ENCODE results near the gene REG4.
"Not testable (repeated sequence)": the region's sequence is repeated elsewhere in the genome, so short reads cannot be mapped to it uniquely, and the experiment has no call there.

The REG4 gene

GRCh38 chr1:119811387-119811786 lies at the start of gene REG4:
TSS of gene REG4 (minus strand) at chr1:119811460. CDS start at chr1:119808769, 2,691 bp downstream.
- H3K27ac ChIP-seq (ENCODE audit: low read depth, low read length) = no peak within 1 kb of the TSS
- no peaks in the 10 kb centered on the region for H3K9me3 ChIP-seq (ENCODE audit: low read length)
- no peaks in the 10 kb centered on the region for H3K36me3 ChIP-seq (ENCODE audit: insufficient read depth, low read length)

GRCh38 chr1:119859647-119860046 lies 48.4 kb upstream of the REG4 start:
- no peaks in the 10 kb centered on the region for H3K27me3 ChIP-seq (ENCODE audit: control insufficient read depth in 1 of 2, insufficient read depth in 2 of 2, low read length in 2 of 2)
- no peak overlapping the region for H3K27ac ChIP-seq (ENCODE audit: low read depth, low read length)
- no peak overlapping the region for H3K9ac ChIP-seq (ENCODE audit: low read length)

More at GRCh38 chr1:119811387-119811786, at the start of gene REG4:
- Histone ChIP-seq H3K4me3 (ENCODE audit: low read depth in 1 of 2, low read length in 2 of 2) (no peak within 1 kb of the TSS), H3K9ac (ENCODE audit: low read length) (no peak within 1 kb of the TSS), H3K27me3 (ENCODE audit: control insufficient read depth in 1 of 2, insufficient read depth in 2 of 2, low read length in 2 of 2) (no peaks in the 10 kb centered on the region), H3K4me1 (ENCODE audit: insufficient read depth, low read length) (no peaks in the 10 kb centered on the region)

GRCh38 chr1:119858556-119859214 lies 47.4 kb upstream of the REG4 start:
- H3K4me1 ChIP-seq (ENCODE audit: insufficient read depth, low read length); H3K27me3 ChIP-seq (ENCODE audit: control insufficient read depth in 1 of 2, insufficient read depth in 2 of 2, low read length in 2 of 2); H3K9ac ChIP-seq (ENCODE audit: low read length); H3K4me3 ChIP-seq (ENCODE audit: low read depth in 1 of 2, low read length in 2 of 2); H3K9me3 ChIP-seq (ENCODE audit: low read length); H3K36me3 ChIP-seq (ENCODE audit: insufficient read depth, low read length); H3K27ac ChIP-seq (ENCODE audit: low read depth, low read length): not testable (repeated sequence)

More at GRCh38 chr1:119859647-119860046, 48.4 kb upstream of the REG4 start:
- H3K4me1 ChIP-seq (ENCODE audit: insufficient read depth, low read length) = no peaks in the 10 kb centered on the region
- H3K36me3 ChIP-seq (ENCODE audit: insufficient read depth, low read length) = no peaks in the 10 kb centered on the region
- no peaks in the 10 kb centered on the region for H3K9me3 ChIP-seq (ENCODE audit: low read length)
- H3K4me3 ChIP-seq (ENCODE audit: low read depth in 1 of 2, low read length in 2 of 2) = no peak overlapping the region

- Histone ChIP-seq H3K27me3 (ENCODE audit: control insufficient read depth in 1 of 2, insufficient read depth in 2 of 2, low read length in 2 of 2) (no peaks in the 10 kb centered on the region), H3K9ac (ENCODE audit: low read length) (no peak overlapping the region), H3K9me3 (ENCODE audit: low read length) (no peaks in the 10 kb centered on the region), H3K4me3 (ENCODE audit: low read depth in 1 of 2, low read length in 2 of 2) (no peak overlapping the region), H3K36me3 (ENCODE audit: insufficient read depth, low read length) (no peaks in the 10 kb centered on the region), H3K4me1 (ENCODE audit: insufficient read depth, low read length) (no peaks in the 10 kb centered on the region), H3K27ac (ENCODE audit: low read depth, low read length) (no peak overlapping the region)
Measured at GRCh38 chr1:119858126-119858525, 46.9 kb upstream of the REG4 start.

- H3K27me3 ChIP-seq (ENCODE audit: control insufficient read depth in 1 of 2, insufficient read depth in 2 of 2, low read length in 2 of 2) = no peaks in the 10 kb centered on the region
- H3K9me3 ChIP-seq (ENCODE audit: low read length) = no peaks in the 10 kb centered on the region
- no peak overlapping the region for H3K9ac ChIP-seq (ENCODE audit: low read length)
- no peak overlapping the region for H3K4me3 ChIP-seq (ENCODE audit: low read depth in 1 of 2, low read length in 2 of 2)
- no peaks in the 10 kb centered on the region for H3K36me3 ChIP-seq (ENCODE audit: insufficient read depth, low read length)
- no peak overlapping the region for H3K27ac ChIP-seq (ENCODE audit: low read depth, low read length)
- no peaks in the 10 kb centered on the region for H3K4me1 ChIP-seq (ENCODE audit: insufficient read depth, low read length)
Measured at GRCh38 chr1:119853155-119853554, 41.9 kb upstream of the REG4 start.

- H3K36me3 ChIP-seq (ENCODE audit: insufficient read depth, low read length); H3K27me3 ChIP-seq (ENCODE audit: control insufficient read depth in 1 of 2, insufficient read depth in 2 of 2, low read length in 2 of 2); H3K9ac ChIP-seq (ENCODE audit: low read length); H3K27ac ChIP-seq (ENCODE audit: low read depth, low read length); H3K4me1 ChIP-seq (ENCODE audit: insufficient read depth, low read length); H3K4me3 ChIP-seq (ENCODE audit: low read depth in 1 of 2, low read length in 2 of 2); H3K9me3 ChIP-seq (ENCODE audit: low read length): not testable (repeated sequence)
Measured at GRCh38 chr1:119844206-119844605, 32.9 kb upstream of the REG4 start.

GRCh38 chr1:119841306-119841705 lies 30.0 kb upstream of the REG4 start:
- H3K4me1 ChIP-seq (ENCODE audit: insufficient read depth, low read length) = no peaks in the 10 kb centered on the region

GRCh38 chr1:119840745-119841144 lies 29.5 kb upstream of the REG4 start:
- H3K27me3 ChIP-seq (ENCODE audit: control insufficient read depth in 1 of 2, insufficient read depth in 2 of 2, low read length in 2 of 2) = no peaks in the 10 kb centered on the region
- H3K36me3 ChIP-seq (ENCODE audit: insufficient read depth, low read length) = no peaks in the 10 kb centered on the region
- no peaks in the 10 kb centered on the region for H3K9me3 ChIP-seq (ENCODE audit: low read length)
- no peaks in the 10 kb centered on the region for H3K4me1 ChIP-seq (ENCODE audit: insufficient read depth, low read length)
- H3K4me3 ChIP-seq (ENCODE audit: low read depth in 1 of 2, low read length in 2 of 2) = no peak overlapping the region
- no peak overlapping the region for H3K9ac ChIP-seq (ENCODE audit: low read length)
- no peak overlapping the region for H3K27ac ChIP-seq (ENCODE audit: low read depth, low read length)

More at GRCh38 chr1:119841306-119841705, 30.0 kb upstream of the REG4 start:
- H3K27me3 ChIP-seq (ENCODE audit: control insufficient read depth in 1 of 2, insufficient read depth in 2 of 2, low read length in 2 of 2) = no peaks in the 10 kb centered on the region
- no peak overlapping the region for H3K9ac ChIP-seq (ENCODE audit: low read length)
- H3K36me3 ChIP-seq (ENCODE audit: insufficient read depth, low read length) = no peaks in the 10 kb centered on the region
- no peaks in the 10 kb centered on the region for H3K9me3 ChIP-seq (ENCODE audit: low read length)
- H3K27ac ChIP-seq (ENCODE audit: low read depth, low read length) = no peak overlapping the region
- H3K4me3 ChIP-seq (ENCODE audit: low read depth in 1 of 2, low read length in 2 of 2) = no peak overlapping the region

GRCh38 chr1:119838236-119838635 lies 27.0 kb upstream of the REG4 start:
- H3K9me3 ChIP-seq (ENCODE audit: low read length) = no peaks in the 10 kb centered on the region
- H3K27ac ChIP-seq (ENCODE audit: low read depth, low read length) = no peak overlapping the region
- H3K9ac ChIP-seq (ENCODE audit: low read length) = no peak overlapping the region
- H3K4me3 ChIP-seq (ENCODE audit: low read depth in 1 of 2, low read length in 2 of 2) = no peak overlapping the region
- H3K4me1 ChIP-seq (ENCODE audit: insufficient read depth, low read length) = no peaks in the 10 kb centered on the region
- H3K36me3 ChIP-seq (ENCODE audit: insufficient read depth, low read length) = no peaks in the 10 kb centered on the region
- no peaks in the 10 kb centered on the region for H3K27me3 ChIP-seq (ENCODE audit: control insufficient read depth in 1 of 2, insufficient read depth in 2 of 2, low read length in 2 of 2)

- Histone ChIP-seq H3K4me1 (ENCODE audit: insufficient read depth, low read length) (no peaks in the 10 kb centered on the region), H3K4me3 (ENCODE audit: low read depth in 1 of 2, low read length in 2 of 2) (no peak overlapping the region), H3K27me3 (ENCODE audit: control insufficient read depth in 1 of 2, insufficient read depth in 2 of 2, low read length in 2 of 2) (no peaks in the 10 kb centered on the region), H3K9me3 (ENCODE audit: low read length) (no peaks in the 10 kb centered on the region), H3K27ac (ENCODE audit: low read depth, low read length) (no peak overlapping the region), H3K9ac (ENCODE audit: low read length) (no peak overlapping the region), H3K36me3 (ENCODE audit: insufficient read depth, low read length) (no peaks in the 10 kb centered on the region)
Measured at GRCh38 chr1:119834990-119835389, 23.7 kb upstream of the REG4 start.

- H3K27me3 ChIP-seq (ENCODE audit: control insufficient read depth in 1 of 2, insufficient read depth in 2 of 2, low read length in 2 of 2) = no peaks in the 10 kb centered on the region
- H3K9me3 ChIP-seq (ENCODE audit: low read length) = no peaks in the 10 kb centered on the region
- H3K4me3 ChIP-seq (ENCODE audit: low read depth in 1 of 2, low read length in 2 of 2) = no peak overlapping the region
- no peak overlapping the region for H3K9ac ChIP-seq (ENCODE audit: low read length)
- H3K27ac ChIP-seq (ENCODE audit: low read depth, low read length) = no peak overlapping the region
- no peaks in the 10 kb centered on the region for H3K36me3 ChIP-seq (ENCODE audit: insufficient read depth, low read length)
- no peaks in the 10 kb centered on the region for H3K4me1 ChIP-seq (ENCODE audit: insufficient read depth, low read length)
Measured at GRCh38 chr1:119831027-119831426, 19.8 kb upstream of the REG4 start.

GRCh38 chr1:119829625-119830024 lies 18.4 kb upstream of the REG4 start:
- H3K9ac ChIP-seq (ENCODE audit: low read length) = no peak overlapping the region
- no peaks in the 10 kb centered on the region for H3K36me3 ChIP-seq (ENCODE audit: insufficient read depth, low read length)
- H3K4me3 ChIP-seq (ENCODE audit: low read depth in 1 of 2, low read length in 2 of 2) = no peak overlapping the region
- no peaks in the 10 kb centered on the region for H3K27me3 ChIP-seq (ENCODE audit: control insufficient read depth in 1 of 2, insufficient read depth in 2 of 2, low read length in 2 of 2)
- H3K9me3 ChIP-seq (ENCODE audit: low read length) = no peaks in the 10 kb centered on the region
- no peak overlapping the region for H3K27ac ChIP-seq (ENCODE audit: low read depth, low read length)
- H3K4me1 ChIP-seq (ENCODE audit: insufficient read depth, low read length) = no peaks in the 10 kb centered on the region
